Chondrocyte (in vitro differentiated cells): ENCODE data around the gene SPECC1L. TPM values are rescaled to one million over a fixed set of nuclear protein-coding genes. Genes with fewer than 3 reads are reported as not detected.
"Not testable (repeated sequence)": the region's sequence is repeated elsewhere in the genome, so short reads cannot be mapped to it uniquely, and the experiment has no call there.

ENCODE experiments used
- DNase-seq: peaks from one replicate; pipeline ENCODE4 v3.0.0; 2021; ENCODE audit warnings: mixed read lengths, low spot score
- H3K27ac Mint-ChIP-seq: one replicate; pipeline ENCODE4 v1.8.0; 2021; ENCODE audit warnings: mild to moderate bottlenecking, moderate library complexity, mixed read lengths; ENCODE audit not compliant: unreplicated experiment
- H3K27me3 Mint-ChIP-seq: 2 replicates; pipeline ENCODE4 v1.8.0; 2021; ENCODE audit warnings: low read depth, mixed read lengths
- H3K36me3 Mint-ChIP-seq: 2 replicates; pipeline ENCODE4 v1.8.0; 2021; ENCODE audit warnings: low read depth, mixed read lengths
- H3K4me1 Mint-ChIP-seq: 2 replicates; pipeline ENCODE4 v1.8.0; 2021; ENCODE audit warnings: low read depth, mild to moderate bottlenecking, mixed read lengths
- H3K4me3 Mint-ChIP-seq: one replicate; pipeline ENCODE4 v1.8.0; 2021; ENCODE audit warnings: mild to moderate bottlenecking, moderate library complexity, mixed read lengths; ENCODE audit not compliant: unreplicated experiment
- H3K9me3 Mint-ChIP-seq: 2 replicates; pipeline ENCODE4 v1.8.0; 2021; ENCODE audit warnings: low read depth, mixed read lengths
- CTCF ChIP-seq: fragments of 200-600 bp; sonication (generic); IDR thresholded peaks from 2 replicates; pipeline ENCODE4 v1.5.0; 2021; ENCODE audit warnings: antibody characterized with exemption, mild to moderate bottlenecking, moderate library complexity
- total RNA-seq: library from RNA; stranded (reverse); gene quantifications from 3 replicates; pipeline ENCODE4 v1.2.1, GENCODE V29; 2021

Gene SPECC1L
- total RNA-seq, 1 donor from 2014 or later, result 91.3 TPM

- H3K36me3 Mint-ChIP-seq, result no peaks in the 10 kb centered on the region
- peak overlapping the region; percentile 87 for H3K27ac Mint-ChIP-seq
- H3K9me3 Mint-ChIP-seq, result no peaks in the 10 kb centered on the region
- peaks cover 61% of the 10 kb centered on the region for H3K4me1 Mint-ChIP-seq
- DNase-seq, result no peak
- H3K27me3 Mint-ChIP-seq, result no peaks in the 10 kb centered on the region
- no peak overlapping the region for H3K4me3 Mint-ChIP-seq
- TF ChIP-seq CTCF, result no peak
Measured at GRCh38 chr22:24291515-24292201, 21.0 kb downstream of the SPECC1L start.

- peaks cover 55% of the 10 kb centered on the region for H3K4me1 Mint-ChIP-seq
- not testable (repeated sequence) for H3K27me3 Mint-ChIP-seq
Measured at GRCh38 chr22:24292202-24292830, 21.7 kb downstream of the SPECC1L start.

GRCh38 chr22:24294913-24295312 is 24.3 kb downstream of the SPECC1L start:
- H3K9me3 Mint-ChIP-seq, H3K27ac Mint-ChIP-seq, H3K27me3 Mint-ChIP-seq, DNase-seq, H3K4me3 Mint-ChIP-seq, H3K36me3 Mint-ChIP-seq: not testable (repeated sequence)
- peaks cover 33% of the 10 kb centered on the region for H3K4me1 Mint-ChIP-seq

More at GRCh38 chr22:24292202-24292830, 21.7 kb downstream of the SPECC1L start:
- H3K27ac Mint-ChIP-seq, result peak overlapping the region; percentile 87
- H3K4me3 Mint-ChIP-seq, H3K9me3 Mint-ChIP-seq, H3K36me3 Mint-ChIP-seq, DNase-seq: not testable (repeated sequence)

GRCh38 chr22:24298497-24299155 is 28.0 kb downstream of the SPECC1L start:
- not testable (repeated sequence) for DNase-seq, H3K9me3 Mint-ChIP-seq, H3K36me3 Mint-ChIP-seq, H3K4me3 Mint-ChIP-seq, H3K27me3 Mint-ChIP-seq
- H3K4me1 Mint-ChIP-seq, result peaks cover 26% of the 10 kb centered on the region
- H3K27ac Mint-ChIP-seq, result peak overlapping the region; percentile 54

GRCh38 chr22:24300522-24300921 is 29.9 kb downstream of the SPECC1L start:
- not testable (repeated sequence) for H3K4me3 Mint-ChIP-seq, H3K27ac Mint-ChIP-seq, H3K27me3 Mint-ChIP-seq, DNase-seq, H3K9me3 Mint-ChIP-seq, H3K36me3 Mint-ChIP-seq
- H3K4me1 Mint-ChIP-seq, result peaks cover 45% of the 10 kb centered on the region

GRCh38 chr22:24302591-24302990 is 32.0 kb downstream of the SPECC1L start:
- H3K36me3 Mint-ChIP-seq, result peaks cover 19% of the 10 kb centered on the region
- peaks cover 6% of the 10 kb centered on the region for H3K9me3 Mint-ChIP-seq
- no peak overlapping the region for H3K4me3 Mint-ChIP-seq
- H3K4me1 Mint-ChIP-seq, result peaks cover 50% of the 10 kb centered on the region
- no peak for TF ChIP-seq CTCF
- H3K27ac Mint-ChIP-seq, result peak overlapping the region; percentile 8
- no peaks in the 10 kb centered on the region for H3K27me3 Mint-ChIP-seq
- DNase-seq, result no peak

- H3K27ac Mint-ChIP-seq, result peak overlapping the region; percentile 91
- TF ChIP-seq CTCF, result no peak
Measured at GRCh38 chr22:24303007-24303406, 32.4 kb downstream of the SPECC1L start.

More at GRCh38 chr22:24303007-24303406, 32.4 kb downstream of the SPECC1L start:
- Mint-ChIP-seq H3K9me3 (peaks cover 6% of the 10 kb centered on the region), H3K36me3 (peaks cover 19% of the 10 kb centered on the region), H3K4me3 (no peak overlapping the region), H3K27me3 (no peaks in the 10 kb centered on the region), H3K4me1 (peaks cover 50% of the 10 kb centered on the region)
- no peak for DNase-seq
